Measurements from ENCODE around the gene PKNOX2. TPM values are rescaled to one million over a fixed set of nuclear protein-coding genes. Genes with fewer than 3 reads are reported as not detected.
A peak's percentile ranks its signal among the peaks of the same experiment; 100 is the strongest.

The PKNOX2 gene
- total RNA-seq, 2 donors from 2014 or later: not detected

- no peak for ATAC-seq
- H3K9me3 Mint-ChIP-seq: no peaks in the 10 kb centered on the region
- H3K27ac Mint-ChIP-seq: no peak overlapping the region
- DNase-seq (ENCODE audit: low spot score): no peak
- H3K4me3 Mint-ChIP-seq: no peak overlapping the region
- no peaks in the 10 kb centered on the region for H3K4me1 Mint-ChIP-seq (ENCODE audit: low read depth in 2 of 2)
- no peaks in the 10 kb centered on the region for H3K36me3 Mint-ChIP-seq
- H3K27me3 Mint-ChIP-seq: peaks cover 12 to 13% of the 10 kb centered on the region in 2 donors
Measured at GRCh38 chr11:125364121-125364826, 199.7 kb downstream of the PKNOX2 start.

- ATAC-seq (no peak), DNase-seq (ENCODE audit: low spot score) (no peak)
- H3K4me1 Mint-ChIP-seq (ENCODE audit: low read depth in 2 of 2): no peaks in the 10 kb centered on the region
- H3K27ac Mint-ChIP-seq: no peak overlapping the region
- no peak overlapping the region for H3K4me3 Mint-ChIP-seq
- peaks cover 13 to 16% of the 10 kb centered on the region in 2 donors for H3K27me3 Mint-ChIP-seq
- H3K9me3 Mint-ChIP-seq: no peaks in the 10 kb centered on the region
- H3K36me3 Mint-ChIP-seq: no peaks in the 10 kb centered on the region
Measured at GRCh38 chr11:125365196-125365931, 200.8 kb downstream of the PKNOX2 start.

GRCh38 chr11:125367710-125368109 lies 203.2 kb downstream of the PKNOX2 start:
- H3K4me3 Mint-ChIP-seq: no peak overlapping the region
- ATAC-seq (no peak), DNase-seq (ENCODE audit: low spot score) (no peak)
- H3K36me3 Mint-ChIP-seq: no peaks in the 10 kb centered on the region
- no peaks in the 10 kb centered on the region for H3K9me3 Mint-ChIP-seq
- peaks cover 28 to 33% of the 10 kb centered on the region in 2 donors for H3K27me3 Mint-ChIP-seq
- no peaks in the 10 kb centered on the region for H3K4me1 Mint-ChIP-seq (ENCODE audit: low read depth in 2 of 2)
- H3K27ac Mint-ChIP-seq: no peak overlapping the region

GRCh38 chr11:125368757-125369156 lies 204.2 kb downstream of the PKNOX2 start:
- H3K4me3 Mint-ChIP-seq: no peak overlapping the region
- H3K27me3 Mint-ChIP-seq: peaks cover 38 to 40% of the 10 kb centered on the region in 2 donors
- ATAC-seq (no peak), DNase-seq (ENCODE audit: low spot score) (no peak)
- H3K36me3 Mint-ChIP-seq: no peaks in the 10 kb centered on the region
- no peak overlapping the region for H3K27ac Mint-ChIP-seq
- no peaks in the 10 kb centered on the region for H3K4me1 Mint-ChIP-seq (ENCODE audit: low read depth in 2 of 2)
- H3K9me3 Mint-ChIP-seq: no peaks in the 10 kb centered on the region

GRCh38 chr11:125369808-125370207 lies 205.3 kb downstream of the PKNOX2 start:
- DNase-seq (ENCODE audit: low spot score): no peak
- H3K27me3 Mint-ChIP-seq: peaks cover 34 to 37% of the 10 kb centered on the region in 2 donors
- H3K9me3 Mint-ChIP-seq: no peaks in the 10 kb centered on the region
- no peak overlapping the region for H3K4me3 Mint-ChIP-seq
- no peaks in the 10 kb centered on the region for H3K4me1 Mint-ChIP-seq (ENCODE audit: low read depth in 2 of 2)
- H3K27ac Mint-ChIP-seq: no peak overlapping the region
- H3K36me3 Mint-ChIP-seq: no peaks in the 10 kb centered on the region
- no peak for ATAC-seq

- DNase-seq (ENCODE audit: low spot score) (no peak), ATAC-seq (no peak)
- Mint-ChIP-seq H3K27me3 (peaks cover 26 to 38% of the 10 kb centered on the region in 2 donors), H3K27ac (no peak overlapping the region), H3K36me3 (no peaks in the 10 kb centered on the region), H3K9me3 (no peaks in the 10 kb centered on the region), H3K4me1 (ENCODE audit: low read depth in 2 of 2) (no peaks in the 10 kb centered on the region), H3K4me3 (no peak overlapping the region)
Measured at GRCh38 chr11:125370561-125371389, 206.2 kb downstream of the PKNOX2 start.

GRCh38 chr11:125371431-125371935 lies 206.9 kb downstream of the PKNOX2 start:
- peaks cover 26 to 37% of the 10 kb centered on the region in 2 donors for H3K27me3 Mint-ChIP-seq
- no peaks in the 10 kb centered on the region for H3K4me1 Mint-ChIP-seq (ENCODE audit: low read depth in 2 of 2)
- H3K9me3 Mint-ChIP-seq: no peaks in the 10 kb centered on the region
- no peak overlapping the region for H3K4me3 Mint-ChIP-seq
- no peak for ATAC-seq
- DNase-seq (ENCODE audit: low spot score): no peak
- no peaks in the 10 kb centered on the region for H3K36me3 Mint-ChIP-seq
- H3K27ac Mint-ChIP-seq: no peak overlapping the region

- H3K9me3 Mint-ChIP-seq: no peaks in the 10 kb centered on the region
- DNase-seq (ENCODE audit: low spot score): no peak
- peaks cover 28 to 41% of the 10 kb centered on the region in 2 donors for H3K27me3 Mint-ChIP-seq
- no peak overlapping the region for H3K4me3 Mint-ChIP-seq
- no peak overlapping the region for H3K27ac Mint-ChIP-seq
- no peaks in the 10 kb centered on the region for H3K36me3 Mint-ChIP-seq
- no peaks in the 10 kb centered on the region for H3K4me1 Mint-ChIP-seq (ENCODE audit: low read depth in 2 of 2)
- ATAC-seq: no peak
Measured at GRCh38 chr11:125372088-125372487, 207.5 kb downstream of the PKNOX2 start.

GRCh38 chr11:125372911-125373310 lies 208.4 kb downstream of the PKNOX2 start:
- no peak for DNase-seq (ENCODE audit: low spot score)
- H3K9me3 Mint-ChIP-seq: no peaks in the 10 kb centered on the region
- no peak overlapping the region for H3K27ac Mint-ChIP-seq
- H3K36me3 Mint-ChIP-seq: no peaks in the 10 kb centered on the region
- peaks cover 33 to 46% of the 10 kb centered on the region in 2 donors for H3K27me3 Mint-ChIP-seq
- no peak for ATAC-seq
- H3K4me1 Mint-ChIP-seq (ENCODE audit: low read depth in 2 of 2): no peaks in the 10 kb centered on the region
- no peak overlapping the region for H3K4me3 Mint-ChIP-seq

GRCh38 chr11:125373426-125374391 lies 209.2 kb downstream of the PKNOX2 start:
- no peaks in the 10 kb centered on the region for H3K4me1 Mint-ChIP-seq (ENCODE audit: low read depth in 2 of 2)
- no peak overlapping the region for H3K4me3 Mint-ChIP-seq
- H3K27me3 Mint-ChIP-seq: peaks cover 33 to 47% of the 10 kb centered on the region in 2 donors
- no peaks in the 10 kb centered on the region for H3K36me3 Mint-ChIP-seq
- DNase-seq (ENCODE audit: low spot score) (no peak), ATAC-seq (peak in 1 of 2 donors; percentile 5)
- no peaks in the 10 kb centered on the region for H3K9me3 Mint-ChIP-seq
- no peak overlapping the region for H3K27ac Mint-ChIP-seq

- Mint-ChIP-seq H3K4me3 (no peak overlapping the region), H3K36me3 (no peaks in the 10 kb centered on the region), H3K27me3 (peaks cover 33 to 46% of the 10 kb centered on the region in 2 donors), H3K9me3 (no peaks in the 10 kb centered on the region), H3K27ac (no peak overlapping the region), H3K4me1 (ENCODE audit: low read depth in 2 of 2) (no peaks in the 10 kb centered on the region)
- ATAC-seq (no peak), DNase-seq (ENCODE audit: low spot score) (no peak)
Measured at GRCh38 chr11:125374398-125374797, 209.8 kb downstream of the PKNOX2 start.

GRCh38 chr11:125375146-125375545 lies 210.6 kb downstream of the PKNOX2 start:
- H3K27ac Mint-ChIP-seq: no peak overlapping the region
- peaks cover 37 to 48% of the 10 kb centered on the region in 2 donors for H3K27me3 Mint-ChIP-seq
- H3K36me3 Mint-ChIP-seq: no peaks in the 10 kb centered on the region
- no peak for ATAC-seq
- H3K4me3 Mint-ChIP-seq: no peak overlapping the region
- no peaks in the 10 kb centered on the region for H3K9me3 Mint-ChIP-seq
- H3K4me1 Mint-ChIP-seq (ENCODE audit: low read depth in 2 of 2): no peaks in the 10 kb centered on the region
- DNase-seq (ENCODE audit: low spot score): no peak

GRCh38 chr11:125376117-125376516 lies 211.6 kb downstream of the PKNOX2 start:
- ATAC-seq: no peak
- H3K9me3 Mint-ChIP-seq: no peaks in the 10 kb centered on the region
- H3K4me3 Mint-ChIP-seq: no peak overlapping the region
- no peak overlapping the region for H3K27ac Mint-ChIP-seq
- H3K27me3 Mint-ChIP-seq: peaks cover 33 to 40% of the 10 kb centered on the region in 2 donors
- H3K36me3 Mint-ChIP-seq: no peaks in the 10 kb centered on the region
- H3K4me1 Mint-ChIP-seq (ENCODE audit: low read depth in 2 of 2): no peaks in the 10 kb centered on the region
- no peak for DNase-seq (ENCODE audit: low spot score)

All from natural killer cell treated with Interleukin-12 subunit alpha and Interleukin-12 subunit beta and Interleukin-15 and Interleukin-18, amount 100 ng/mL, for 72 hours (primary cell).